ENCODE measurements around the gene GLIS1. TPM values are rescaled to one million over a fixed set of nuclear protein-coding genes. Genes with fewer than 3 reads are reported as not detected.

The GLIS1 gene
- polyA plus RNA-seq, 1 donor from 2014 or later, result not detected

DNA sequence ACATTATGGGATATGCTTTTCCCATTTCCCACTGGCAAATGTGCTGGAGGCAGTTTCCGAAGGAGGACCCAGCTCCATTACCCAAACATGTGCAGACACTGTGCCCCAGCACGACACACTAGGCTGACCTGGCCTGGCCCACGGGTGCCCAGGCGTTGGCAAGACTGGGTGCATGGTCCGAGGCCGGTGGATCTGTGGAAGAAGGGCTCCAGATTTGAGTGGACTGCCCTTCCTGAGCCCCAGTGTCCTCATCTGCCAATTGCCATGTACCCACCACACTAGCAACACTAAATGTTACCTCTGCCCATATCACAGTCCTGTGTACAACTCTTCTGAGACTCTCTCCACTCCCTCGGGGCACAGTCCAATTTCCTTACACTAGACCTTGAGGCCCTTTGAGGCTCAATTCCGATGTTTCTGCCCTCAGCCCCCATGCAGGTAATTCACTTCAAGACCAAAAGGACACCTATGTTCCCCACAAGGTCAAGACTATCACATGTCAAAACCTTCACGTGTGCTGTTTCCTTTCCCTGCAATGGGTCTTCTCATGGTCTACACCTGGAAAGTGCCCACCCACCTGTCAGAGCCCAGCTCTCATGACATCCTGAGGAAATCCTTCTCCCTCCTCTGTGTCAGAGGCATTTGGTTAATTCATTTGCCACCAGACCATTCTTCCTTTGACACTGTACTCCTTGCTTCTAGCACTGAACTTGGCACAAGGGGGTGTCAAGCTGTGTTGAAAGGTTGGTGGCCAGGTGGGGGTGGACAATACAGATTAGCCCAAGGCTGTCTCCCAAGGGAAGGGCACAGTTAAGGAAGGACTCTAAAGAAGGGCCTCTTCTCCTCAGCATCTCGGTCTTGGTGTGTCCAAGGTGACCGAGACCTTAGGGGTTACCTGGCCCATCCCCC is 154.8 kb downstream of the GLIS1 start:
- Histone ChIP-seq H2AFZ (ENCODE audit: low read depth, low read length) (no peak overlapping the region), H3F3A (ENCODE audit: insufficient read depth, low read length, poor library complexity, severe bottlenecking) (no peaks in the 10 kb centered on the region), H3K9me2 (ENCODE audit: insufficient read depth, low read length) (no peaks in the 10 kb centered on the region), H3K36me3 (ENCODE audit: insufficient read depth, low read length) (no peaks in the 10 kb centered on the region), H3K79me2 (replicated peaks; ENCODE audit: insufficient read depth, low read length) (no peaks in the 10 kb centered on the region), H3K4me3 (ENCODE audit: low read length) (no peak overlapping the region), H3K9me3 (ENCODE audit: low read length) (no peaks in the 10 kb centered on the region), H4K20me1 (ENCODE audit: insufficient read depth) (no peaks in the 10 kb centered on the region), H3K4me2 (ENCODE audit: low read length) (no peak overlapping the region), H3K27me3 (ENCODE audit: insufficient read depth, low read depth, low read length) (no peaks in the 10 kb centered on the region), H3K27ac (ENCODE audit: low read length) (no peak overlapping the region), H3K9ac (ENCODE audit: low read length) (no peak overlapping the region)
- TF ChIP-seq MXI1 (conservative IDR thresholded peaks at IDR 0.05; ENCODE audit: poor library complexity, severe bottlenecking) (no peak), EZH2 (IDR thresholded peaks at IDR 0.05; ENCODE audit: borderline replicate concordance, insufficient read depth, low read length, poor library complexity, severe bottlenecking) (no peak), RAD21 (conservative IDR thresholded peaks at IDR 0.05) (no peak)
- TF ChIP-seq, protein P1, sequence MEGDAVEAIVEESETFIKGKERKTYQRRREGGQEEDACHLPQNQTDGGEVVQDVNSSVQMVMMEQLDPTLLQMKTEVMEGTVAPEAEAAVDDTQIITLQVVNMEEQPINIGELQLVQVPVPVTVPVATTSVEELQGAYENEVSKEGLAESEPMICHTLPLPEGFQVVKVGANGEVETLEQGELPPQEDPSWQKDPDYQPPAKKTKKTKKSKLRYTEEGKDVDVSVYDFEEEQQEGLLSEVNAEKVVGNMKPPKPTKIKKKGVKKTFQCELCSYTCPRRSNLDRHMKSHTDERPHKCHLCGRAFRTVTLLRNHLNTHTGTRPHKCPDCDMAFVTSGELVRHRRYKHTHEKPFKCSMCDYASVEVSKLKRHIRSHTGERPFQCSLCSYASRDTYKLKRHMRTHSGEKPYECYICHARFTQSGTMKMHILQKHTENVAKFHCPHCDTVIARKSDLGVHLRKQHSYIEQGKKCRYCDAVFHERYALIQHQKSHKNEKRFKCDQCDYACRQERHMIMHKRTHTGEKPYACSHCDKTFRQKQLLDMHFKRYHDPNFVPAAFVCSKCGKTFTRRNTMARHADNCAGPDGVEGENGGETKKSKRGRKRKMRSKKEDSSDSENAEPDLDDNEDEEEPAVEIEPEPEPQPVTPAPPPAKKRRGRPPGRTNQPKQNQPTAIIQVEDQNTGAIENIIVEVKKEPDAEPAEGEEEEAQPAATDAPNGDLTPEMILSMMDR (IDR thresholded peaks at IDR 0.05; ENCODE audit: poor library complexity, severe bottlenecking), result no peak

GRCh38 chr1:53583021-53583867 is 155.7 kb downstream of the GLIS1 start:
- H3K4me2 ChIP-seq (ENCODE audit: low read length), result no peak overlapping the region
- no peak overlapping the region for H2AFZ ChIP-seq (ENCODE audit: low read depth, low read length)
- H3K36me3 ChIP-seq (ENCODE audit: insufficient read depth, low read length), result no peaks in the 10 kb centered on the region
- H3K9me2 ChIP-seq (ENCODE audit: insufficient read depth, low read length), result no peaks in the 10 kb centered on the region
- H3K27me3 ChIP-seq (ENCODE audit: insufficient read depth, low read depth, low read length), result no peaks in the 10 kb centered on the region
- no peak overlapping the region for H3K9ac ChIP-seq (ENCODE audit: low read length)
- no peaks in the 10 kb centered on the region for H3F3A ChIP-seq (ENCODE audit: insufficient read depth, low read length, poor library complexity, severe bottlenecking)
- no peak for TF ChIP-seq POLR2AphosphoS5 (IDR thresholded peaks at IDR 0.05)
- no peak for TF ChIP-seq EP300 (conservative IDR thresholded peaks at IDR 0.05; ENCODE audit: poor library complexity, severe bottlenecking)
- TF ChIP-seq MXI1 (conservative IDR thresholded peaks at IDR 0.05; ENCODE audit: poor library complexity, severe bottlenecking), result no peak
- TF ChIP-seq, protein P1 (IDR thresholded peaks at IDR 0.05; ENCODE audit: poor library complexity, severe bottlenecking), result no peak
- TF ChIP-seq, protein P2, sequence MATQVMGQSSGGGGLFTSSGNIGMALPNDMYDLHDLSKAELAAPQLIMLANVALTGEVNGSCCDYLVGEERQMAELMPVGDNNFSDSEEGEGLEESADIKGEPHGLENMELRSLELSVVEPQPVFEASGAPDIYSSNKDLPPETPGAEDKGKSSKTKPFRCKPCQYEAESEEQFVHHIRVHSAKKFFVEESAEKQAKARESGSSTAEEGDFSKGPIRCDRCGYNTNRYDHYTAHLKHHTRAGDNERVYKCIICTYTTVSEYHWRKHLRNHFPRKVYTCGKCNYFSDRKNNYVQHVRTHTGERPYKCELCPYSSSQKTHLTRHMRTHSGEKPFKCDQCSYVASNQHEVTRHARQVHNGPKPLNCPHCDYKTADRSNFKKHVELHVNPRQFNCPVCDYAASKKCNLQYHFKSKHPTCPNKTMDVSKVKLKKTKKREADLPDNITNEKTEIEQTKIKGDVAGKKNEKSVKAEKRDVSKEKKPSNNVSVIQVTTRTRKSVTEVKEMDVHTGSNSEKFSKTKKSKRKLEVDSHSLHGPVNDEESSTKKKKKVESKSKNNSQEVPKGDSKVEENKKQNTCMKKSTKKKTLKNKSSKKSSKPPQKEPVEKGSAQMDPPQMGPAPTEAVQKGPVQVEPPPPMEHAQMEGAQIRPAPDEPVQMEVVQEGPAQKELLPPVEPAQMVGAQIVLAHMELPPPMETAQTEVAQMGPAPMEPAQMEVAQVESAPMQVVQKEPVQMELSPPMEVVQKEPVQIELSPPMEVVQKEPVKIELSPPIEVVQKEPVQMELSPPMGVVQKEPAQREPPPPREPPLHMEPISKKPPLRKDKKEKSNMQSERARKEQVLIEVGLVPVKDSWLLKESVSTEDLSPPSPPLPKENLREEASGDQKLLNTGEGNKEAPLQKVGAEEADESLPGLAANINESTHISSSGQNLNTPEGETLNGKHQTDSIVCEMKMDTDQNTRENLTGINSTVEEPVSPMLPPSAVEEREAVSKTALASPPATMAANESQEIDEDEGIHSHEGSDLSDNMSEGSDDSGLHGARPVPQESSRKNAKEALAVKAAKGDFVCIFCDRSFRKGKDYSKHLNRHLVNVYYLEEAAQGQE (IDR thresholded peaks at IDR 0.05; ENCODE audit: borderline replicate concordance), result no peak
- TF ChIP-seq EZH2 (IDR thresholded peaks at IDR 0.05; ENCODE audit: borderline replicate concordance, insufficient read depth, low read length, poor library complexity, severe bottlenecking), result no peak
- TF ChIP-seq RAD21 (conservative IDR thresholded peaks at IDR 0.05), result no peak
- no peak for TF ChIP-seq SMC3 (conservative IDR thresholded peaks at IDR 0.05; ENCODE audit: poor library complexity)
- no peak for TF ChIP-seq TAF1 (IDR thresholded peaks at IDR 0.05; ENCODE audit: low read depth)
- no peaks in the 10 kb centered on the region for H3K9me3 ChIP-seq (ENCODE audit: low read length)
- no peak overlapping the region for H3K27ac ChIP-seq (ENCODE audit: low read length)
- no peaks in the 10 kb centered on the region for H4K20me1 ChIP-seq (ENCODE audit: insufficient read depth)
- H3K79me2 ChIP-seq (replicated peaks; ENCODE audit: insufficient read depth, low read length), result no peaks in the 10 kb centered on the region
- H3K4me3 ChIP-seq (ENCODE audit: low read length), result no peak overlapping the region

Measured in neural cell (in vitro differentiated cells).